Fibroblast of gingiva (primary cell): ENCODE data around the gene ARMC6.
"Not testable (repeated sequence)": the region's sequence is repeated elsewhere in the genome, so short reads cannot be mapped to it uniquely, and the experiment has no call there.

Experiments
- DNase-seq: peaks from one replicate; pipeline ENCODE4 v3.0.0-alpha.2; 2011; ENCODE audit warnings: low read depth

Gene ARMC6

DNA sequence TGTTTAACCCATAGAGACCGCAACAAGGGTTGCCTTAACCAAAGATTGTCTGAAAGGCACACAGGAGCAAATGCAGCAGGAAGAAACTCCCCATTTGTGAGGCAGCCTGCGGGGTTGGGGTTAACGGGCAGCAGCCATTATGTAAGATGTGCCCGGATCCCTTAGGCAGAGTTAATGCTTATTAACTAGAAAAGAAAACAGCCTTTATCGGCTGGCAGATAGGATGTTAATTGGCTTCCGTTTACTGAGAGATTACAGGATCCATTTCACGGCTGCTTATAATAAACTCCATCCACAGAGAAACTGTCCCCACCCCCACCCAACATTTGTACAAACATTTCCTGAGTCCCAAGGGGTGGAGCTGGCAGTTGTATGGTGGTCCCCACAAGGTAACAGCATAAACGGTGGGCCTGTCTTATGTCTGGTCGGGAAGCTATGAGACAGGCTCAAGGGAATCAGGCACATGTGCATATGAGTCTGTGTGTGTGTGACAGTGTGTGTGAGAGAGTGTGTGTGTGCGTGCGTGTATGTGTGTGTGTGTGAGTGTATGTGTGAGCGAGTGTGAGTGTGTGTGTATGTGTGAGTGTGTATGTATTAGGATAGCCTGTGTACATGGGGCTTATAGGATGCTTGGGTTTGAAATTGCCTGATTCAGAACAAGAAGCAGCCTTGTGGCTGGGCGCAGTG is 40.9 kb downstream of the ARMC6 start:
- no peak for DNase-seq

DNA sequence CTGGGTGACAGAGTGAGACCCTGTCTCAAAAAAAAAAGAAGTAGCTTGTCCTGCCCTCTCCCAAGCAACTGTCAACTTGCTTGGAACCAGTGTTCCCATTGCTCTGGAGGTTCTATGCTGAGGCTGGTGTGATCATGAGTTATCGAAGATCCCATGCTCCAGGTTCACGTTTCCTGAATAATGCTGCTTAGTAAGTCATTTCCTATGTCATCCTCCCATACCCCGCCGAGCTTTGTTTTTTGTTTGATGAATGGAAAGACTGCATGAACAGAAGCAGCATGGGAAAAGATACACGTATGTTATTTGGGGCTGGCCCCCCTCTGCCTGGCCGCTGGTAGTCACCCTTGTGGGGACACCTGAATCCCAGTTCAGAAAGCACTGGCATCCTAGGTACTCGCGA is 41.7 kb downstream of the ARMC6 start:
- DNase-seq: no peak

DNA sequence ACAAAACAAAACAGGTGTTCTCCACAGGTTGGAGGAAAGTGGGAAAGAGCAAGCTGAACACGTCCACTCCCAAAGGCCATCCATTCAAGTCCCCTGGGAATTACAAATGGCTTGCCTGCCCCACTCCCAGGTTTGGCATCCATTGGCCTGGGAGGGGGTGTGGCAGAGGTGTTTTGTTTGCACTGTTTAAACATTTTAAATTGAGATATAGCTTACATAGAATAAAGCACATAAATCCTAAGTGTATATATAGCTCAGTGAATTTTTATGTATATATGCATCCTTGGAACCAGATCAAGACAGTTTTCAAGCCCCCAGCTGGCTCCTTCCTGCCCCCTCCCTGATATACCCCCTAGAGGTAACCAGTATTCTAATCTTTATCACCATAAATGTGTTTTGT is 43.1 kb downstream of the ARMC6 start:
- no peak for DNase-seq

DNA sequence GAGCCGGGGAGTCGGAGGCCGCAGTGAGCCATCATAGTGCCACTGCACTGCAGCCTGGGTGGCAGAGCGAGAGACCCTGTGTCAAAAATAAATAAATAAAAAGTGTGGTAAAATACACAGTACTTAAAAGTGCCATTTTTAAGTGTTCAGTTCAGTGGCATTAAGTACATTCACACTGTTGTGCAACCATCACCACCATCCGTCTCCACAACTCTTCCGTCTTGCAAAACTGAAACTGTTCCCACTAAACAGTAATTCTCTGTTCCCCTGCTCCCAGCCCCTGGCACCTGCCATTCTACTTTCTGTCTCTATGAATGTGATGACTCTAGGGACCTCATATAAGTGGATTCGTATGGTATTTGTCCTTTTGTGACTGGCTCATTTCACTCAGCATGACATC is 43.7 kb downstream of the ARMC6 start:
- DNase-seq: no peak

DNA sequence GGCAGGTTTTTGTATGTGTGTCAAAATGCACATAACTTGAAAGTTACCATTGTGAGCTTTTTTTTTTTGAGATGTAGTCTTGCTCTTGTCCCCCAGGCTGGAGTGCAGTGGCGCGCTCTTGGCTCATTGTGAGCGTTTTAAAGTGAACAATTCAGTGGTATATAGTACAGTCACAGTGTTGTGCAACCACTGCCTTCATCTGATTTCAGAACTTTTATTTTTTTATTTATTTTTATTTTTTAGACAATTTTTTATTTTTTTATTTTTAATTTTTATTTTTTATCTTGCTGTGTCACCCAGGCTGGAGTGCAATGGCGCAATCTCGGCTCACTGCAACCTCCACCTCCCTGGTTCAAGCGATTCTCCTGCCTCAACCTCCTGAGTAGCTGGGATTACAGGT is 45.4 kb downstream of the ARMC6 start:
- DNase-seq: no peak

DNA sequence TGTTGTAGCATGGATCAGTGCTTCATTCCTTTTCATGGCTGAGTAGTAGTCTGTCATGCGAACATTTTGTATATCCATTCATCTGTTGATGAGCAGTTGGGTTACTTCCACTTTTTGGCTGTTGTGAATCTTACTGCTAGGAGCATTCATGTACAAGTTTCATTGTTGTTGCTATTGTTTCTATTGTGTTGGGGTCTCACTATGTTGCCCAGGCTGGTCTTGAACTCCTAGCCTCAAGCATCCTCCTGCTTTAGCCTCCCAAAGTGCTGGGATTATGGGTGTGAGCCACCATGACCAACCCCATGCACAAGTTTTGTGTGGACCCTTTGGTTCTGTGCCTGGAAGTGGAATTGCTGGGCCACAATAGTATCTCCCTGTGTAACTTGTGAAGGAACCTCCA is 46.2 kb downstream of the ARMC6 start:
- no peak for DNase-seq

DNA sequence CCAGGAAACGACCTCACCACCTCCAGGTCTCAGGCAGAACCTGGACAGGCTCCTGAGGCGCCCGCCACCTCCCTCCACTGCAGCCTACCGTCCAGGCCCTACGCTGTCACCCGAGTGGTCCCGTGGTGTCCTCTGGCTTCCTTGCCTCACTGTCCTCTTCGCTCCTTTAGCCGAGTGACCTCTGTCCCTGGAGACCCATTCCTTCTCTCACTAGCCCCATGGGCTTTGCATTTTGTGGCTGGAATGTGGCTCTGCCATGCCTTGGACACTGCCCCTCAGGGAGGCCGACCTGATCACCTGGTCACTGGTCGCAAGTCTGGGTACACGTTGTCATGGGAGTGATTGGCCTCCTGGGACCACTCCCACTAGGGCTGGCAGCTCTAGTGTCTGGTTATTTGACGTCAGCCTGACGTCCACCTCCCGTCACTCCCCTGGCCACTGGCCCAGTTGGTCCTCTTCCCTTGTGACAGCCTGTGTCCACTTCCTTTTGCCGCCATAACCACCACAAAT is 48.3 kb downstream of the ARMC6 start:
- peak; percentile 28 for DNase-seq

DNA sequence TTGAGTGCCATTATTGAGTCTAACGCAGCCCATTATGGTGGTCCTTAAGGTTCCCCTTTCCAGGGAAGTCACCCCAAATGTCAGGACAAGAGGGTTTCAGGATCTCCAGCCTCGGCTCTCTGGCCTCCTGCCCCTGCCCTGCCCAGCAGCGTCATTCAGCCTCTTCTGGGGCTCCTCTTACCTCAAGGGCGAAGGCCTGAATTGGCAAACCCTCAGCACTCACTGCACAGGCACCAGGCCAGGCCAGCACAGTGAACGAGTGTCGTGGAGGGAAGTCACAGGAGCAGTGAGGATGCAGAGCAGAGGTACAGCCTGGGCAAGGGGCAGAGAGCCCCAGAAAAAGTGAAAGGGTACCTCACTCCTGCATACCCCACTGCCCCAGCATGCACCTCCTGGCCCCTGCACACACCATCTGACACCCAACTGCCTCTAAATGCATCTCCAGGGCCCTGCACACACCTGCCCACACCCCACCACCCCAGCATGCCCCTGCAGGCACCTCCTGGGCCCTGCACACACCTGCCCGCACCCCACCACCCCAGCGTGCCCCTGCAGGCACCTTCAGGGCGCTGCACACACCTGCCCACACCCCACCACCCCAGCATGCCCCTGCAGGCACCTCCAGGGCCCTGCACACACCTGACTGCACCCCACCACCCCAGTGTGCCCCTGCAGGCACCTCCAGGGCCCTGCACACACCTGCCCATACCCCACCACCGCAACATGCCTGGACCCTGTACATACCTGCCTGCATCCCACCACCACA is 50.2 kb downstream of the ARMC6 start:
- no peak for DNase-seq

DNA sequence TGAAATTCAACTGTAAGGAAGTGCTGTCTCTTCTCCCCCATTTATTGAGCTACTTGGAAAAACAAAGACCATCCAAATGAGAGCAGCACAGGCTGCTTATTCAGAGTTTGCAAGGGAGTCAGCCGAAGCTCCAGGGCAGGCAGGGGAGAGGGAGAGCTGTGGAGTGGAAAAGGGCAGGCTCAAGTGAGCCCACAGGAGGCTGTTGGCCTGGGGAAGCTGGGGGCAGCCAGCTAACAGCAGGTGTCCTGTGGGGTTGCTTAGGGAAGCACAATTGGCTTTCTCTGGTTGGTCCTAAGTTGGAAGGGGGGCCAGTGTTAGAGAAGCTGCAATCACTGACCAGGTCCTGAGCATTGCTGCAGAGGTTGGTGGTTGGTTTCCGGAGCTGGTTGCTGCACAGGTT is 54.3 kb downstream of the ARMC6 start:
- DNase-seq: no peak

DNA sequence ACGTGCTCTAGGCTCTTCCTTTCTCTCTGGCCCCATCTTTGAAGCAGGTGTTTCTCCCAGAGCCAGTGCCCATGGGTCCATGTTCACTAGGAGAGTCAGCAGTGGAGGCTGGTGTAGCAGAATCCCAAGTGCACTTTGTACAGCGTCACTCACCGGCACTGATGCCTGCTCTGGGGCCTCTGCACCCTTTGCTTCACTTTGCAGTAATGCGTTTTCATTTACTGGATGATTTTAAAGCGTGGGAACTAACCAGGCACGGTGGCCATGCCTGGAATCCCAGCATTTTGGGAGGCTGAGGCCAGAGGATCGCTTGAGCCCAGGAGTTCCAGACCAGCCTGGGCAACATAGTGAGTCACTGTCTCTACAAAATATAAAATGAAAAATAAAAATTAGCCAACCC is 61.1 kb downstream of the ARMC6 start:
- no peak for DNase-seq

DNA sequence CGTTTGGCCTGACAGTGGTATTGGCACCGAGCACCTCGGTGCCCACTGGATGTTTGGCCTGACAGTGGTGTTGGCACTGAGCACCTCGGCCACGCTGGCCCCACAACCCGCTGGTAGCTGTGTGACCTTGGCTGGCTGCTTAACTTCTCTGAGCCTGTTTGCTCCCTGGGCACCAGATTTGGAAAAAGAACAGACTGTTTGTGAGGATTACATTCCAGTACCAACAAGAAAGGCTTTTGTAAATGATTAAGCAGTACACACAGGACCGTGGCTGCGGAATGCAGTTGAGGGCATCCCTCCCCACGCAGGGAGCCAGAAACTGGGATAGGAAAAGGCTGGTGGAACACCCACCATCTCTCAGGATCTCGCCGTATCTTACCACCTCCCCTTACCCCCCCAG is 62.3 kb downstream of the ARMC6 start:
- DNase-seq: no peak

DNA sequence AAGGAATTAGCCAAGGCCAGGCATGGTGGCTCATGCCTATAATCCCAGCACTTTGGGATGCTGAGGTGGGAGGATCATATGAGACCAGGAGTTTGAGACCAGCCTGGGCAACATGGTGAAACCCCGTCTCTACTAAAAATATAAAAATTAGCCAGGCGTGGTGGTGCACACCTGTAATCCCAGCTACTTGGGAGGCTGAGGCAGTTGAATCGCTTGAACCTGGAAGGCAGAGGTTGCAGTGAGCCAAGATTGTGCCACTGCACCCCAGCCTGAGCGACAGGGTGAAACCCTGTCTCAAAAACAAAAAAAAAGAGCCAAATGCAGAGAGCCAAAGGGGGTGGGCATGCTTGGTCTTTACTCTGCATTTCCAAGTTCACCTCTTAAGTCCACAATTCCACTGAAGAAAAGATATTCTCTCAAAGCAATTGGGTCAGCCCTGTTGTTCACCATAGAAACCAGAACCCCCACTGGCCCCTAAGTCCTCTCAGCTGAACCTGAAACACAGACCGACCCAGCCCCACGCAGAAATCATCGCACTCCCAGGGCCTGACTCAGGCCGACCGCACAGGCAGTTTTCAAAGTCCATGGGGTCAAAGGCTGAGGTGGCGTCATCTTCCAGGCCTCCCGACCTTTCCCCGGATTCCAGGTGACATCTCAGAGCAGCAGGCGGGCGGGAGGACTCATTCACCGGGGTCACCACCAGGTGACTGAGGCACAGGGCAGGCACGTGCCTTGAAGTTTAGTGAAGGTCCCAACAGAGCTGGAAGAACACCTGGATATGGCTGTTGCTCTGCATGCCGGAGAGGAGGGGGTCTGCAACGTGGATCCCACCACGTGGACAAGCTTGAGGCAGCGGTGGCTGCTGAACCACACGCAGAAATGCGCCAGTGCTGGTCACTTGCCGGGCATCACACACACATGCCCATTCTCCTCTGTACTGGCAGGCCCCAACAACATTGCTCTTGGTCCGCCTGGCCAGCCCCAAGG is 63.5 kb downstream of the ARMC6 start:
- DNase-seq: no peak

DNA sequence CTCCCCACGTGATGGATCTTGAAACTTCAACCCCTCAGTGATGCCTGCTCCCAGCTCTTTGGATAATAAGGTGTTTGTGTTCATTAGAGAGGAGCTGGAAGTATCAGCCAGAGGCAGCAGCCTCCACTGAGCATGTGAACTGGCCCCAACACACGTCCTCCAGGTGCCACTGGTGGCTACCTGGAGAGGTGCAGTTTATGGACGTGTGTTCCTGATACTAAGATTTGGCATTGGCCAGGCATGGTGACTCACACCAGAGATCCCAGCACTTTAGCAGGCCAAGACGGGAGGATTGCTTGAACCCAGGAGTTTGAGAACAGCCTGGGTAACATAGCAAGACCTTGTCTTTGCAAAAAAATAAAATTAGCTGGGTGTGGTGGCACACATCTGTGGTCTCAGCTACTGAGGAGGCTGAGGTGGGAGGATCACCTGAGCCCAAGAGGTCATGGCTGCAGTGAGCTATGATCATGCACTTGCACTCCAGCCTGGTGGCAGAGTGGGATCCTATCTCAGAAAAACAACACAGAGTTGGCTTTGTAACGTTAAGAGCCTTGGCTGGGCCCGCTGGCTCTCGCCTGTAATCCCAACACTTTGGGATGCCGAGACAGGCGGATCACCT is 64.8 kb downstream of the ARMC6 start:
- DNase-seq: no peak

DNA sequence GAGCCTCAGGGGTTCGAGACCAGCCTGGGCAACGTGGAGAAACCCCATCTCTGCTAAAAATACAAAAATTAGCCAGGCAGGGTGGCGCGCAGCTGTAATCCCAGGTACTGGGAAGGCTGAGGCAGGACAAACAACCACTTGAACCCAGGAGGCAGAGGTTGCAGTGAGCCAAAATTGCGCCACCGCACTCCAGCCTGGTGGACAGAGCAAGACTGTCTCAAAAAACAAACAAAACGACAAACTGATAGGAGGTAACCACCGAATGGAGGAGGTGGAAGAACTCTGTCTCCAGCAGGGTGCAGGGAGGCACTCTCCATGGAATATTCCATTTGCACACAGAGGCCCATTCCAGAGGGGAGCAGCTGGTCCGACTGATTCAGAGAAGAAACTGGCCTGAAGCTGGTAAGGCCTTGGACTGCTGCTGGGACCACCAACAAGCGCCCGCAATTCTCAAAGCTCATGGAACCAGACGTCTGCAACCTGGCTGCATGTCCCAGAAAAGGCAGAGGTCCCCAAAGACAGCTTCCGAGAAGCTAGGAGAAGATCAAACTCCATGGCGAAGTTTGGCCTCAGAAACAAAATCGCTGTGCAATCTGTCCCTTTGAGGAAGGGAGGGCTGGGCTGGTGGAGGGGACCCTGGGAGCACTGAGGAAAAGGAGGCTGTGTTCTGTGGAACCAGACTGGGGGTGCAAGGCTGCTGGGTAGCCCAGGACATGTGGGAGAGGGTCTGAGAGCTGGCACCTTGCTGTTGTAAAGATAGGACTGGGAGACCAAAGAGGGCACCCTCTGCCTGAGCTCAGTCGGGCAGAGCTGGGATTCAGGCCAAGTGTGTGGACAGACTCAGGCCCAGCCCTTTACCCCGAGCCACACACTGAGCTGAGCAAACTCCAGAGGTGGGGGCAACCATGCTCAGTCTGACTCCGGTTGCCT is 65.6 kb downstream of the ARMC6 start:
- no peak for DNase-seq

DNA sequence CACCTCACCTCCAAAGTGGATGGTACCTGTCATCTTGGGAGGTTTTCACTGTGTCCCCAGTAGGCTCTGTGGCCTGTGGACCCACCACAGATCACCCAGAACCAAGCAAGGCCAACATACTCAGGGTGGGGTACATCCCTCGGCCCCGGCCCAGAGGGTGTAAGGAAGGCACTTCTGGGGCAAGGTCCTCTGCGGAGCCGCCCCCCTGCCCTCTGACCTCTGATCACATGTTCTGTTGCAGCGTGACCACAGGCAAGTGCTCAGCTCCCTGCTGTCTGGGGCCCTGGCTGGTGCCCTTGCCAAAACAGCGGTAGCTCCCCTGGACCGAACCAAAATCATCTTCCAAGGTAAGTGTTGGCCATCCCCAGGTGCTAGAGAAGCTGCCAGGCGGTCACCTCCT is 68.1 kb downstream of the ARMC6 start:
- DNase-seq: no peak

DNA sequence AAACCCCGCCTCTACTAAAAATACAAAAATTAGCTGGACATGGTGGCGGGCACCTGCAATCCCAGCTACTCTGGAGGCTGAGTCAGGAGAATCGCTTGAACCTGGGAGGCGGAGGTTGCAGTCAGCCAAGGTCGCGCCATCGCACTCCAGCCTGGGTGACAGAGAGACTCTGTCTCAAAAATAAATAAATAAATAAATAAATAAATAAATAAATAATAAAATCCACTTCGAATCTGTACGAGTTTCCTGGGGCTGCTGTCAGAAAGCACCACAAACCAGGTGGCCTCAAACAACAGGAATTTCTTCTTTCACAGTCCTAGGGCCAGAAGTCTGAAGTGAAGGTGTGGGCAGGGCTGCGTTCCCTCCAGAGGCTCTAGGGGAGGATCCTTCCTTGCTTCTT is 69.2 kb downstream of the ARMC6 start:
- DNase-seq: not testable (repeated sequence)

DNA sequence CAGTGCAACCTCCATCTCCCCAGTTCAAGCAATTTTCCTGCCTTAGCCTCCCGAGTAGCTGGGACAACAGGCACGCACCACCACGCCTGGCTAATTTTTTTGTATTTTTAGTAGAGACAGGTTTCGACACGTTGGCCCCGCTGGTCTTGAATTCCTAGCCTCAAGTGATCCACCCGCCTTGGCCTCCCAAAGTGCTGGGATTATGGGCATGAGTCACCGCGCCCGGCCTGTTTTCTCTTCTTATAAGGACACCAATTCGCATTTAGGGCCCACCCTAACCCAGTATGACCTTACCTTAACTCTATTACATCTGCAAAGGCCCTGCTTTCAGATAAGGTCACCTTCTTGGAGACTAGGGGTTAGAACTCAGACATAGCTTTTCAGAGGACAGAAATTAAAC is 69.8 kb downstream of the ARMC6 start:
- DNase-seq: no peak

DNA sequence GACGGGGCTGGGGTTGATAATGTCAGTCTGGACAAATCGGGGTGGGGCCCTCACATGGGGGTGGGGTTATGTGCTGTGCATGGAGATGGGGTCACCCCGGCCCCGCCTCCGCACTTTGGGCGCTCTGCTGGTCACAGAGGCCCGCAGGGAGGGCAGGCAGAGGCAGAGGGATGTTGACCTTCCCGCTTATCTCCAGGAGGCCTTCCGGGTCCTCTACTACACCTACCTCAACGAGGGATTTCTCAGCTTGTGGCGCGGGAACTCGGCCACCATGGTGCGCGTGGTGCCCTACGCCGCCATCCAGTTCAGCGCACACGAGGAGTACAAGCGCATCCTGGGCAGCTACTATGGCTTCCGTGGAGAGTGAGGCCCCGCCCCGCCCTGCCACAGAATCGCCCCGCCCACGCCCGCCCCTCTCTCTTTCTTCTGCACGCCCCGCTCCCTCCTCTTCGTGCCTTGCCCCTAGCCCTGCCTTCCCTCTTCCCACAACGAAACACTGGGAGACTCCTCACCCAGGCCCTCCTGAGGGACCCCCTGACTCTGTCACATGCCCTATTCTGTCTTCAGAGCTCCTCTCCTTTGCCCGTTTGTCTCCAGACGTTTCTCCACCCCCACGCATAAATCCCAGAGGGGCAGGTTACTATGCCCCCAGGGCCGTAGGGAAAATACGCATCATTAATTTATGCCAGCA is 72.1 kb downstream of the ARMC6 start:
- DNase-seq: peak; percentile 67

DNA sequence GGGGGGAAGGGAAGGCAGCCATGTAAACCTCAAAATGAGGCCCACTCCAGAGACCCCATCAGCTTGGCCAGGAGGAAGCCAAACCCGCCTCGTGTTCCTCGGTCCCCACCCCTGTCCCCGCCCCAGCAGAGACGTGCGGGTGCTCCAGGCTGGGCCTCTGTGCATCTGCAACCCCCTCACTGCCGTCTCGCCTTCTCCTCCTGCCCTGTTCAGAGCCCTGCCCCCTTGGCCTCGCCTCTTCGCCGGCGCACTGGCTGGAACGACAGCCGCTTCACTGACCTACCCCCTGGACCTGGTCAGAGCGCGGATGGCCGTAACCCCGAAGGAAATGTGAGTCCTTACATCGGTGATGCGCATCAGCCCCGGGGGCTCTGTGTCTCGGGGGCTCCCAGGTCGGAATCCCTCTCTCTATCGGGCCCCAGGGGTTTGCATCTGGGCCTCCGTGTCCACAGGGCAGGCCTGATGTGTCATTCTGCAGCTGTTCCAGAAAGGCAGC is 72.7 kb downstream of the ARMC6 start:
- peak; percentile 31 for DNase-seq

DNA sequence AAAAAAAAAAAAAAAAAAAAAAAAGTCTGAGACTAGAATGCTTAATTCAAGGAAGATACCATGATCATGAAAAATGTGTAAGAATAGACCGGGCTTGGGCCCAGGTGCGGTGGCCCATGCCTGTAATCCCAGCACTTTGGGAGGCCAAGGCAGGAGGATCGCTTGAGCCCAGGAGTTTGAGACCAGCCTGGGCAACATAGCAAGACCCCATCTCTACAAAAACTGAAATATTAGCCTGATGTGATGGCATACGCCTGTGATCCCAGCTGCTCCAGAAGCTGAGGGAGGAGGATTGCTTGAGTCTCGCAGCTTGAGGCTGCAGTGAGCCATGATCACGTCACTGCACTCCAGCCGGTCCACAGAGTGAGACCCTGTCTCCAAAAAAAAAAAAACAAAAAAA is 73.5 kb downstream of the ARMC6 start:
- DNase-seq: not testable (repeated sequence)
